HUES64 (cell line): ENCODE results near the gene GPR25.
"Not testable (repeated sequence)": the region's sequence is repeated elsewhere in the genome, so short reads cannot be mapped to it uniquely, and the experiment has no call there.

Source experiments
- H3K27ac ChIP-seq: 2 replicates; pipeline ENCODE4 v1.7.0; 2013; ENCODE audit warnings: low read depth, low read length, inconsistent platforms
- H3K27me3 ChIP-seq: 2 replicates; pipeline ENCODE4 v1.6.1; 2013; ENCODE audit warnings: mild to moderate bottlenecking, low read length; ENCODE audit not compliant: insufficient read depth
- H3K36me3 ChIP-seq: 2 replicates; pipeline ENCODE4 v1.6.1; 2013; ENCODE audit warnings: mild to moderate bottlenecking, low read length; ENCODE audit not compliant: insufficient read depth
- H3K4me1 ChIP-seq: 2 replicates; pipeline ENCODE4 v1.6.1; 2013; ENCODE audit warnings: mild to moderate bottlenecking, low read length, moderate library complexity; ENCODE audit not compliant: insufficient read depth
- H3K4me3 ChIP-seq: 2 replicates; pipeline ENCODE4 v1.5.1; 2013; ENCODE audit warnings: mild to moderate bottlenecking, low read length, moderate library complexity
- H3K9ac ChIP-seq: 2 replicates; pipeline ENCODE4 v1.6.1; 2013; ENCODE audit warnings: mild to moderate bottlenecking, low read depth, low read length
- H3K9me3 ChIP-seq: 2 replicates; pipeline ENCODE4 v1.6.1; 2013; ENCODE audit warnings: low read depth, low read length; ENCODE audit not compliant: insufficient read depth
- WGBS: fragments of 150-250, 120-280 bp; methylation state at CpG from one replicate; pipeline ENCODE4 v1.1.7; 2013; ENCODE audit warnings: missing lambda C conversion rate; 5-methylcytosine and 5-hydroxymethylcytosine counted together

Gene GPR25

GRCh38 chr1:200903793-200904192 lies 31.0 kb downstream of the GPR25 start:
- H3K4me3 ChIP-seq = no peak overlapping the region
- no peaks in the 10 kb centered on the region for H3K27me3 ChIP-seq
- H3K27ac ChIP-seq = no peak overlapping the region
- no peak overlapping the region for H3K9ac ChIP-seq
- H3K9me3 ChIP-seq = no peaks in the 10 kb centered on the region
- H3K36me3 ChIP-seq = peaks cover 87% of the 10 kb centered on the region
- H3K4me1 ChIP-seq = no peaks in the 10 kb centered on the region
- 95% methylated on average over 4 of the region's 5 CpGs for WGBS

- Histone ChIP-seq H3K36me3 (peaks cover 87% of the 10 kb centered on the region), H3K9me3 (no peaks in the 10 kb centered on the region), H3K4me1 (no peaks in the 10 kb centered on the region), H3K27me3 (no peaks in the 10 kb centered on the region), H3K9ac (no peak overlapping the region), H3K4me3 (no peak overlapping the region), H3K27ac (no peak overlapping the region)
Observed at GRCh38 chr1:200904772-200905171, 32.0 kb downstream of the GPR25 start.

- Histone ChIP-seq H3K4me3 (no peak overlapping the region), H3K9ac (no peak overlapping the region), H3K9me3 (no peaks in the 10 kb centered on the region), H3K27ac (no peak overlapping the region), H3K36me3 (peaks cover 87% of the 10 kb centered on the region), H3K4me1 (no peaks in the 10 kb centered on the region), H3K27me3 (no peaks in the 10 kb centered on the region)
- 77% methylated on average over 4 of the region's 4 CpGs for WGBS
Observed at GRCh38 chr1:200905411-200906052, 32.8 kb downstream of the GPR25 start.

- Histone ChIP-seq H3K27ac (no peak overlapping the region), H3K36me3 (peaks cover 87% of the 10 kb centered on the region), H3K4me3 (no peak overlapping the region), H3K9ac (no peak overlapping the region), H3K4me1 (no peaks in the 10 kb centered on the region), H3K9me3 (no peaks in the 10 kb centered on the region), H3K27me3 (no peaks in the 10 kb centered on the region)
- 96% methylated on average over 2 of the region's 2 CpGs for WGBS
Observed at GRCh38 chr1:200906491-200906890, 33.7 kb downstream of the GPR25 start.

- 92% methylated on average over 5 of the region's 5 CpGs for WGBS
- H3K4me3 ChIP-seq = no peak overlapping the region
Observed at GRCh38 chr1:200907611-200908097, 34.9 kb downstream of the GPR25 start.

GRCh38 chr1:200908191-200908868 lies 35.5 kb downstream of the GPR25 start:
- 95% methylated on average over 6 of the region's 6 CpGs for WGBS
- no peaks in the 10 kb centered on the region for H3K27me3 ChIP-seq
- no peak overlapping the region for H3K27ac ChIP-seq
- peaks cover 87% of the 10 kb centered on the region for H3K36me3 ChIP-seq
- H3K4me3 ChIP-seq = no peak overlapping the region
- H3K9ac ChIP-seq = no peak overlapping the region
- no peaks in the 10 kb centered on the region for H3K4me1 ChIP-seq
- H3K9me3 ChIP-seq = no peaks in the 10 kb centered on the region

More at GRCh38 chr1:200907611-200908097, 34.9 kb downstream of the GPR25 start:
- Histone ChIP-seq H3K9me3 (no peaks in the 10 kb centered on the region), H3K27ac (no peak overlapping the region), H3K27me3 (no peaks in the 10 kb centered on the region), H3K9ac (no peak overlapping the region), H3K4me1 (no peaks in the 10 kb centered on the region), H3K36me3 (peaks cover 84% of the 10 kb centered on the region)

GRCh38 chr1:200909071-200909470 lies 36.3 kb downstream of the GPR25 start:
- Histone ChIP-seq H3K4me3 (no peak overlapping the region), H3K27me3 (no peaks in the 10 kb centered on the region), H3K9me3 (no peaks in the 10 kb centered on the region), H3K4me1 (no peaks in the 10 kb centered on the region), H3K9ac (no peak overlapping the region), H3K36me3 (peaks cover 85% of the 10 kb centered on the region), H3K27ac (no peak overlapping the region)
- WGBS = 96% methylated on average over 5 of the region's 5 CpGs

- no peak overlapping the region for H3K27ac ChIP-seq
- no peaks in the 10 kb centered on the region for H3K4me1 ChIP-seq
- 95% methylated on average over 3 of the region's 4 CpGs for WGBS
- H3K27me3 ChIP-seq = no peaks in the 10 kb centered on the region
- peaks cover 81% of the 10 kb centered on the region for H3K36me3 ChIP-seq
- no peak overlapping the region for H3K4me3 ChIP-seq
- no peaks in the 10 kb centered on the region for H3K9me3 ChIP-seq
- H3K9ac ChIP-seq = no peak overlapping the region
Observed at GRCh38 chr1:200909757-200910239, 37.0 kb downstream of the GPR25 start.

- Histone ChIP-seq H3K4me1 (no peaks in the 10 kb centered on the region), H3K27ac (no peak overlapping the region), H3K4me3 (no peak overlapping the region), H3K9me3 (no peaks in the 10 kb centered on the region), H3K9ac (no peak overlapping the region), H3K36me3 (peaks cover 70% of the 10 kb centered on the region), H3K27me3 (no peaks in the 10 kb centered on the region)
- WGBS = 96% methylated on average over 22 of the region's 24 CpGs
Observed at GRCh38 chr1:200911361-200911760, 38.6 kb downstream of the GPR25 start.

GRCh38 chr1:200911936-200912335 lies 39.2 kb downstream of the GPR25 start:
- H3K36me3 ChIP-seq = peaks cover 65% of the 10 kb centered on the region
- 96% methylated on average over 10 of the region's 21 CpGs for WGBS
- H3K4me1 ChIP-seq, H3K9ac ChIP-seq, H3K27ac ChIP-seq, H3K4me3 ChIP-seq, H3K27me3 ChIP-seq, H3K9me3 ChIP-seq: not testable (repeated sequence)

GRCh38 chr1:200912737-200913407 lies 40.1 kb downstream of the GPR25 start:
- Histone ChIP-seq H3K4me1 (no peaks in the 10 kb centered on the region), H3K9me3 (no peaks in the 10 kb centered on the region), H3K27me3 (no peaks in the 10 kb centered on the region), H3K36me3 (peaks cover 56% of the 10 kb centered on the region), H3K27ac (no peak overlapping the region), H3K9ac (no peak overlapping the region), H3K4me3 (no peak overlapping the region)
- 89% methylated on average over 13 of the region's 13 CpGs for WGBS
